ENCODE data around the gene PAK5. TPM values are rescaled to one million over a fixed set of nuclear protein-coding genes. Genes with fewer than 3 reads are reported as not detected.

Gene PAK5
- total and polyA plus RNA-seq, 2 donors from 2014 or later, result 0.13 to 0.22 TPM

DNA sequence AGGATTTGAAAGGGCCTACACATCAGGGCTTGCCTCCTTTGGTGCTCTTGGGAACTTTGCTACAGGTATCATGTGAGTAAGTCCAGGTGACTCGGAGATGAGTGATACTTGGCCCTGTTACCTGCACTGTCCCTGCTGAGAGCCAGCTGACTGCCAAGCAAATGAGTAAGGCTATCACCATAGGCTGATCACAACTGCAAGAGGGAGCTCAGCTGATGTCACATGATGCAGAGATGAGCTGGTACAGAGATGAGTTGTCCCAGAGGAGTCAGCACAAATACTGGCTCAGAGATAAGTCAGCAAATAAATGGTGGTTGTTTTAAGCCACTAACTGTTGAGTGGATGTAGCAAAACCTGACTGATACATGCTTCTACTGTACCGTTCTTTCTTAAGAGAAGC, 283.1 kb downstream of the PAK5 start:
- Histone ChIP-seq H3K4me1 (ENCODE audit: control insufficient read depth in 2 of 3, insufficient read depth in 2 of 3, low read depth in 1 of 3, low read length in 3 of 3) (no peaks in the 10 kb centered on the region), H3K4me3 (ENCODE audit: low read length in 3 of 3) (no peak overlapping the region), H3K27me3 (ENCODE audit: control insufficient read depth, insufficient read depth, low read length) (no peaks in the 10 kb centered on the region), H3K36me3 (ENCODE audit: control insufficient read depth in 2 of 3, insufficient read depth in 3 of 3, low read length in 3 of 3) (no peaks in the 10 kb centered on the region), H3K27ac (ENCODE audit: low read depth in 2 of 2, low read length in 2 of 2) (no peak overlapping the region), H3K9me3 (ENCODE audit: control insufficient read depth in 2 of 3, insufficient read depth in 1 of 3, low read length in 3 of 3) (no peaks in the 10 kb centered on the region), H3K9ac (ENCODE audit: low read length in 3 of 3) (no peak overlapping the region)
- TF ChIP-seq CTCF (IDR thresholded peaks at IDR 0.05; ENCODE audit: borderline replicate concordance, extremely low read depth, insufficient read depth), result no peak
- intact Hi-C loops (cut with DNase I), result no loop called here
- DNase-seq (no peak), FAIRE-seq (no peak)

- H3K9me3 ChIP-seq (ENCODE audit: control insufficient read depth in 2 of 3, insufficient read depth in 1 of 3, low read length in 3 of 3), result no peaks in the 10 kb centered on the region
- H3K4me1 ChIP-seq (ENCODE audit: control insufficient read depth in 2 of 3, insufficient read depth in 2 of 3, low read depth in 1 of 3, low read length in 3 of 3), result no peaks in the 10 kb centered on the region
- no peaks in the 10 kb centered on the region for H3K27me3 ChIP-seq (ENCODE audit: control insufficient read depth, insufficient read depth, low read length)
- no peaks in the 10 kb centered on the region for H3K36me3 ChIP-seq (ENCODE audit: control insufficient read depth in 2 of 3, insufficient read depth in 3 of 3, low read length in 3 of 3)
- peak; percentile 83 for FAIRE-seq
- intact Hi-C loops (cut with DNase I), result no loop called here
- H3K27ac ChIP-seq (ENCODE audit: low read depth in 2 of 2, low read length in 2 of 2), result no peak overlapping the region
- DNase-seq, result peak in 1 of 5 donors; percentile 7
- no peak overlapping the region for H3K4me3 ChIP-seq (ENCODE audit: low read length in 3 of 3)
- no peak for TF ChIP-seq CTCF (IDR thresholded peaks at IDR 0.05; ENCODE audit: borderline replicate concordance, extremely low read depth, insufficient read depth)
- no peak overlapping the region for H3K9ac ChIP-seq (ENCODE audit: low read length in 3 of 3)
Measured at GRCh38 chr20:9551808-9552550, 286.9 kb downstream of the PAK5 start.

GRCh38 chr20:9550871-9551270, 288.0 kb downstream of the PAK5 start:
- H3K4me1 ChIP-seq (ENCODE audit: control insufficient read depth in 2 of 3, insufficient read depth in 2 of 3, low read depth in 1 of 3, low read length in 3 of 3), result no peaks in the 10 kb centered on the region
- no peaks in the 10 kb centered on the region for H3K27me3 ChIP-seq (ENCODE audit: control insufficient read depth, insufficient read depth, low read length)
- H3K27ac ChIP-seq (ENCODE audit: low read depth in 2 of 2, low read length in 2 of 2), result no peak overlapping the region
- TF ChIP-seq CTCF (IDR thresholded peaks at IDR 0.05; ENCODE audit: borderline replicate concordance, extremely low read depth, insufficient read depth), result no peak
- no peak overlapping the region for H3K4me3 ChIP-seq (ENCODE audit: low read length in 3 of 3)
- DNase-seq (no peak), FAIRE-seq (no peak)
- intact Hi-C loops (cut with DNase I), result no loop called here
- H3K36me3 ChIP-seq (ENCODE audit: control insufficient read depth in 2 of 3, insufficient read depth in 3 of 3, low read length in 3 of 3), result no peaks in the 10 kb centered on the region
- no peaks in the 10 kb centered on the region for H3K9me3 ChIP-seq (ENCODE audit: control insufficient read depth in 2 of 3, insufficient read depth in 1 of 3, low read length in 3 of 3)
- H3K9ac ChIP-seq (ENCODE audit: low read length in 3 of 3), result no peak overlapping the region

Measured in kidney (tissue), 14 donors.